ENCODE results near the gene ZNF638. TPM values are rescaled to one million over a fixed set of nuclear protein-coding genes. Genes with fewer than 3 reads are reported as not detected.

ZNF638 gene
- total RNA-seq, 1 donor from 2014 or later: 91.7 TPM

DNA sequence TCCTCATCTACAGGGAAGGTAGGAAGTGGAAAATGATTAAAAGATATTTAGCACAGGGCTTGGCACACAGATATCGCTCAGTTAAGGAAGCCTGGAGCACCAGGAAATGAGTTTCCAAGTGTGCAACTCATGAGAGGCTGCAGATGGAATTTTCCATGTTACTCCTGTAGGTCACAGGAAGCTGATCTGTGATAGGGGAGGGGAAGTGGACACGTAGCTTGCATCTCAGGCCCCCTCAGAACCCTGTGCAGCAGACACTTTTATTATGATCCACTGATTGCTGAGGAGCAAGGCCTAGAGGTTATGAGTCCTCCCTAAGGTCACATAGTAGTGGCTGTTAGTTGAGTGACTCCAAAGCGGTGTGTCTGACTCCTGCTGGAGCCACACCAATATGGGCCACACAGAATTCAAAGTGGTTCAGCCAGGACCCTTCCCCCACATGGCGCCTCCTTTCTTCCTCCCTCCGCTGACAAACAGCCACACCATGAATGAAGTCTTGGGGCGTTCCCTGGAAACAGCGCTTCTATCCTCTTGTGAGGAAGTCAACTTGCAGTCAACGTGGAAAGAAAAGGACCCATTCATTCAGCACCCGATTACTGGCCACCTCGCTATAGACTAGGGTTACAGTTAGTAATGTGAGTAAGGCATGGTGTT, 143.3 kb downstream of the ZNF638 start:
- Histone ChIP-seq H3K4me3 (ENCODE audit: insufficient read depth, low read depth, low read length) (no peak overlapping the region), H3K27me3 (ENCODE audit: insufficient read depth, low read length) (no peaks in the 10 kb centered on the region), H3K4me1 (ENCODE audit: insufficient read depth, low read length) (peaks cover 9% of the 10 kb centered on the region), H3K36me3 (ENCODE audit: insufficient read depth, low read length) (no peaks in the 10 kb centered on the region), H3K79me2 (ENCODE audit: insufficient read depth, low read length) (no peaks in the 10 kb centered on the region), H3K9ac (ENCODE audit: low read length) (no peak overlapping the region), H4K20me1 (ENCODE audit: insufficient read depth, low read length) (no peaks in the 10 kb centered on the region), H3K4me2 (ENCODE audit: low read length) (no peak overlapping the region), H3K9me3 (ENCODE audit: insufficient read depth, low read depth, low read length) (no peaks in the 10 kb centered on the region), H3K27ac (ENCODE audit: low read depth, low read length) (no peak overlapping the region), H2AFZ (ENCODE audit: low read depth, low read length) (no peak overlapping the region)
- no peak for TF ChIP-seq EZH2 (IDR thresholded peaks at IDR 0.05; ENCODE audit: insufficient read depth, low read length)
- TF ChIP-seq, protein P1, sequence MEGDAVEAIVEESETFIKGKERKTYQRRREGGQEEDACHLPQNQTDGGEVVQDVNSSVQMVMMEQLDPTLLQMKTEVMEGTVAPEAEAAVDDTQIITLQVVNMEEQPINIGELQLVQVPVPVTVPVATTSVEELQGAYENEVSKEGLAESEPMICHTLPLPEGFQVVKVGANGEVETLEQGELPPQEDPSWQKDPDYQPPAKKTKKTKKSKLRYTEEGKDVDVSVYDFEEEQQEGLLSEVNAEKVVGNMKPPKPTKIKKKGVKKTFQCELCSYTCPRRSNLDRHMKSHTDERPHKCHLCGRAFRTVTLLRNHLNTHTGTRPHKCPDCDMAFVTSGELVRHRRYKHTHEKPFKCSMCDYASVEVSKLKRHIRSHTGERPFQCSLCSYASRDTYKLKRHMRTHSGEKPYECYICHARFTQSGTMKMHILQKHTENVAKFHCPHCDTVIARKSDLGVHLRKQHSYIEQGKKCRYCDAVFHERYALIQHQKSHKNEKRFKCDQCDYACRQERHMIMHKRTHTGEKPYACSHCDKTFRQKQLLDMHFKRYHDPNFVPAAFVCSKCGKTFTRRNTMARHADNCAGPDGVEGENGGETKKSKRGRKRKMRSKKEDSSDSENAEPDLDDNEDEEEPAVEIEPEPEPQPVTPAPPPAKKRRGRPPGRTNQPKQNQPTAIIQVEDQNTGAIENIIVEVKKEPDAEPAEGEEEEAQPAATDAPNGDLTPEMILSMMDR (IDR thresholded peaks at IDR 0.05; ENCODE audit: insufficient read depth, low read depth, low read length): no peak
- Mint-ChIP-seq H3K27ac (ENCODE audit: unreplicated experiment) (no peak overlapping the region), H3K36me3 (ENCODE audit: low read depth, unreplicated experiment) (peaks cover 30% of the 10 kb centered on the region), H3K4me1 (ENCODE audit: low read depth, unreplicated experiment) (peaks cover 41% of the 10 kb centered on the region), H3K4me3 (ENCODE audit: unreplicated experiment) (no peak overlapping the region), H3K27me3 (ENCODE audit: low read depth, unreplicated experiment) (peaks cover 3% of the 10 kb centered on the region), H3K9me3 (ENCODE audit: unreplicated experiment) (peaks cover 3% of the 10 kb centered on the region)
- FAIRE-seq (no peak), DNase-seq (ENCODE audit: low read depth) (no peak)

DNA sequence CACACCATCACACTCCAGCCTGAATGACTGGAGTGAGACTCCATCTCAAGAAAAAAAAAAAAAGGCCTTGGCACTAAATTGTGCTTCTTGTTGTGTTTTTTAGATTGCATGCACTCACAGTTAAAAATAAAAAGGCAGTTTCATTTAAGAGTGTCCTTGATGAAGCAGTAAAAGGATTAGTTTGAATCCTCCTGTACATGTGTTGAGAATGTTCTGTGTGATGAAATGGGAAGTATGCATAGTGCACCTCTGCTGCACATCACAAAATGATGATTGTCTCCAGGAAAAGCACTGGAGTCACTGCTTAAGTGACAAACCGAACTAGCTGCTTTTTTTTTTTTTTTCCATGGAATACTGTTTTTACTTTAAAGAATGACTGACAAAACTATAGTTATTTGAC, 144.9 kb downstream of the ZNF638 start:
- Histone ChIP-seq H4K20me1 (ENCODE audit: insufficient read depth, low read length) (no peaks in the 10 kb centered on the region), H3K79me2 (ENCODE audit: insufficient read depth, low read length) (no peaks in the 10 kb centered on the region), H3K4me1 (ENCODE audit: insufficient read depth, low read length) (peaks cover 8% of the 10 kb centered on the region), H2AFZ (ENCODE audit: low read depth, low read length) (no peak overlapping the region), H3K9ac (ENCODE audit: low read length) (no peak overlapping the region), H3K27me3 (ENCODE audit: insufficient read depth, low read length) (no peaks in the 10 kb centered on the region), H3K4me2 (ENCODE audit: low read length) (no peak overlapping the region), H3K36me3 (ENCODE audit: insufficient read depth, low read length) (no peaks in the 10 kb centered on the region), H3K27ac (ENCODE audit: low read depth, low read length) (no peak overlapping the region), H3K9me3 (ENCODE audit: insufficient read depth, low read depth, low read length) (no peaks in the 10 kb centered on the region), H3K4me3 (ENCODE audit: insufficient read depth, low read depth, low read length) (no peak overlapping the region)
- Mint-ChIP-seq H3K4me3 (ENCODE audit: unreplicated experiment) (no peak overlapping the region), H3K36me3 (ENCODE audit: low read depth, unreplicated experiment) (peaks cover 37% of the 10 kb centered on the region), H3K27ac (ENCODE audit: unreplicated experiment) (no peak overlapping the region), H3K27me3 (ENCODE audit: low read depth, unreplicated experiment) (peaks cover 3% of the 10 kb centered on the region), H3K4me1 (ENCODE audit: low read depth, unreplicated experiment) (peaks cover 34% of the 10 kb centered on the region), H3K9me3 (ENCODE audit: unreplicated experiment) (peaks cover 5% of the 10 kb centered on the region)
- DNase-seq (ENCODE audit: low read depth) (no peak), FAIRE-seq (no peak)
- TF ChIP-seq, protein P1 (IDR thresholded peaks at IDR 0.05; ENCODE audit: insufficient read depth, low read depth, low read length): no peak
- TF ChIP-seq EZH2 (IDR thresholded peaks at IDR 0.05; ENCODE audit: insufficient read depth, low read length): no peak

DNA sequence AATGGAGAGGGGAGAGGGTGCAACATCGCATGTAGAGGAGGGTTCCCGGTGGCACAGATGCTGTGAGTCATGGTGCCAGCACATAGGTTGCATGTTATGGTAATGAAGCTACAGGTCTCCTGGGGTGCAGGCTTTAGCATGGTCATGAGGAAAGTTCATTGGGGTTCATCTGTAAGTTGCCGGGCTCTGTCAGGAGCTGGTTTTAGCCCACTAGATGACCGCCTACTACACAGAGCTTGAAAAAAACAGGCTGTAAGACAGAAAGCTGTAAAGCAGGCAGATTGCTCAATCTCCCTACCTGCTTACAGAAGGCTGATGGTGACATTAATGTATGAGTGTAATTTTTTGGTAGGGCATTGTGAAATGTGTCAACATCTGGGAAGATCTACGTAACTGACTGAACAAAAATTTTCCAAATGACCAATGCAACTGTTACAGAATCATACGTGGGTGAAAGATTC, 145.7 kb downstream of the ZNF638 start:
- Histone ChIP-seq H3K4me1 (ENCODE audit: insufficient read depth, low read length) (peaks cover 3% of the 10 kb centered on the region), H3K4me2 (ENCODE audit: low read length) (no peak overlapping the region), H3K36me3 (ENCODE audit: insufficient read depth, low read length) (no peaks in the 10 kb centered on the region), H2AFZ (ENCODE audit: low read depth, low read length) (no peak overlapping the region), H3K4me3 (ENCODE audit: insufficient read depth, low read depth, low read length) (no peak overlapping the region), H3K27me3 (ENCODE audit: insufficient read depth, low read length) (no peaks in the 10 kb centered on the region), H3K9me3 (ENCODE audit: insufficient read depth, low read depth, low read length) (no peaks in the 10 kb centered on the region), H3K79me2 (ENCODE audit: insufficient read depth, low read length) (no peaks in the 10 kb centered on the region), H4K20me1 (ENCODE audit: insufficient read depth, low read length) (no peaks in the 10 kb centered on the region), H3K27ac (ENCODE audit: low read depth, low read length) (no peak overlapping the region), H3K9ac (ENCODE audit: low read length) (no peak overlapping the region)
- FAIRE-seq (peak; percentile 23), DNase-seq (ENCODE audit: low read depth) (no peak)
- H3K36me3 Mint-ChIP-seq (ENCODE audit: low read depth, unreplicated experiment): peaks cover 42% of the 10 kb centered on the region
- H3K27me3 Mint-ChIP-seq (ENCODE audit: low read depth, unreplicated experiment): peaks cover 3% of the 10 kb centered on the region
- no peak for TF ChIP-seq EZH2 (IDR thresholded peaks at IDR 0.05; ENCODE audit: insufficient read depth, low read length)
- TF ChIP-seq, protein P1 (IDR thresholded peaks at IDR 0.05; ENCODE audit: insufficient read depth, low read depth, low read length): no peak
- H3K4me1 Mint-ChIP-seq (ENCODE audit: low read depth, unreplicated experiment): peaks cover 29% of the 10 kb centered on the region
- peak overlapping the region; percentile 13 for H3K27ac Mint-ChIP-seq (ENCODE audit: unreplicated experiment)
- no peak overlapping the region for H3K4me3 Mint-ChIP-seq (ENCODE audit: unreplicated experiment)
- H3K9me3 Mint-ChIP-seq (ENCODE audit: unreplicated experiment): peaks cover 5% of the 10 kb centered on the region
